K562 (cell line): Measurements from ENCODE around the gene ATP7B. TPM values are rescaled to one million over a fixed set of nuclear protein-coding genes. Genes with fewer than 3 reads are reported as not detected.

Source experiments
- ATAC-seq: fragments of 200-7000 bp; cut with Tn5 transposase; 3 replicates; pipeline ENCODE4 v1.9.1; 2020; ENCODE audit warnings: moderate library complexity
- BruUV-seq: library from RNA; stranded (reverse); fragments of 400-500 nt; replicated peaks from 2 replicates; lab custom pipeline; 2021; lab: Mats Ljungman, UMichigan
- CTCF ChIA-PET: fragments of 300-600 bp; formaldehyde crosslinking; extraction: SDS; loops from one replicate; lab custom pipeline; 2021; ENCODE audit warnings: low intra/inter-chr PET ratio; lab: Yijun Ruan, JAX
- POLR2A ChIA-PET: fragments of 300-600, 350-650 bp; sonication (Branson Sonifier 250); formaldehyde crosslinking; extraction: SDS; loops from one replicate; lab custom pipeline; 2021; ENCODE audit warnings: antibody characterized with exemption, inconsistent platforms; lab: Yijun Ruan, JAX
- DNase-seq, 4 experiments: peaks; one replicate each; pipeline versions ENCODE4 v3.0.0 to v3.0.0-alpha.2; 2011 to 2018; ENCODE audit warnings: low spot score in 3 of 4, mixed read lengths in 3 of 4; ENCODE audit errors: extremely low read depth in 1 of 4
- FAIRE-seq: peaks from 2 replicates; lab custom pipeline; 2011; peaks lifted over from hg19 to GRCh38; lab: Jason Lieb, UNC
- H2AFZ ChIP-seq: 2 replicates; pipeline ENCODE4 v1.6.0; 2011; ENCODE audit warnings: low read depth, low read length, control low read depth, inconsistent platforms
- H3K27ac ChIP-seq: fragments of 200-600 bp; 3 replicates; pipeline ENCODE4 v1.8.0; 2011; ENCODE audit warnings: low read depth, mild to moderate bottlenecking, control low read depth, inconsistent platforms, low read length, moderate library complexity, mixed read lengths; ENCODE audit errors: extremely low read depth
- H3K27me3 ChIP-seq, 2 experiments: fragments of 300-600 bp in 1 of 2; 2 replicates in 1 of 2; 3 replicates in 1 of 2; pipeline versions ENCODE4 v1.6.0 to v1.8.0; 2011; ENCODE audit warnings: inconsistent platforms in 2 of 2, low read length in 2 of 2, mild to moderate bottlenecking in 1 of 2, mixed read lengths in 1 of 2, moderate library complexity in 1 of 2; ENCODE audit not compliant: control insufficient read depth in 2 of 2, insufficient read depth in 2 of 2
- H3K36me3 ChIP-seq: fragments of 300-600 bp; 3 replicates; pipeline ENCODE4 v1.8.0; 2011; ENCODE audit warnings: mild to moderate bottlenecking, low read length, inconsistent platforms; ENCODE audit not compliant: control insufficient read depth, insufficient read depth
- H3K4me1 ChIP-seq, 2 experiments: fragments of 200-600 bp in 1 of 2; replicated peaks in 1 of 2; 2 replicates in 1 of 2; 3 replicates in 1 of 2; pipeline versions ENCODE4 v1.5.1 to v1.8.0; 2011; ENCODE audit warnings: inconsistent platforms in 2 of 2, low read length in 2 of 2, mild to moderate bottlenecking in 1 of 2, mixed read lengths in 1 of 2, moderate library complexity in 1 of 2; ENCODE audit not compliant: control insufficient read depth in 2 of 2, insufficient read depth in 2 of 2
- H3K4me2 ChIP-seq: 2 replicates; pipeline ENCODE4 v1.6.1; 2011; ENCODE audit warnings: low read length, control low read depth, inconsistent platforms, mixed read lengths; ENCODE audit not compliant: insufficient read depth
- H3K4me3 ChIP-seq: fragments of 200-600 bp; sonication (generic), shearing (Covaris generic); 2 replicates; pipeline ENCODE4 v1.5.1; 2016; ENCODE audit warnings: control low read depth, inconsistent platforms
- H3K79me2 ChIP-seq: fragments of 200-600 bp; 3 replicates; pipeline ENCODE4 v1.8.0; 2011; ENCODE audit warnings: low read length, inconsistent platforms; ENCODE audit not compliant: control insufficient read depth, insufficient read depth
- H3K9ac ChIP-seq, 2 experiments: 2 replicates each; pipeline versions ENCODE4 v1.6.0 to v1.6.1; 2011; ENCODE audit warnings: low read depth in 2 of 2, low read length in 2 of 2, control low read depth in 1 of 2, inconsistent platforms in 1 of 2, mild to moderate bottlenecking in 1 of 2, mixed read lengths in 1 of 2; ENCODE audit not compliant: insufficient read depth in 1 of 2
- H3K9me1 ChIP-seq: one replicate; pipeline ENCODE4 v1.6.0; 2011; ENCODE audit warnings: inconsistent platforms, mild to moderate bottlenecking, low read length, moderate library complexity; ENCODE audit not compliant: control insufficient read depth, insufficient read depth
- H3K9me3 ChIP-seq: replicated peaks from 2 replicates; pipeline ENCODE4 v1.5.1; 2011; ENCODE audit warnings: low read depth, low read length, inconsistent platforms; ENCODE audit not compliant: control insufficient read depth, insufficient read depth
- H4K20me1 ChIP-seq: replicated peaks from 2 replicates; pipeline ENCODE4 v1.6.1; 2011; ENCODE audit warnings: low read length, inconsistent platforms, mixed read lengths; ENCODE audit not compliant: control insufficient read depth, insufficient read depth
- HIVEP1 ChIP-seq: fragments of 250-450 bp; sonication (Bioruptor Pico); IDR thresholded peaks from 2 replicates; pipeline ENCODE4 v1.4.0; 2020; ENCODE audit warnings: mild to moderate bottlenecking
- SIX5 ChIP-seq, 2 experiments: IDR thresholded peaks; 2 replicates each; pipeline ENCODE4 v1.6.1; 2011; ENCODE audit warnings: low read length in 2 of 2, borderline replicate concordance in 1 of 2, low read depth in 1 of 2, mild to moderate bottlenecking in 1 of 2, moderate library complexity in 1 of 2; ENCODE audit not compliant: insufficient read depth in 1 of 2
- SMARCC2 ChIP-seq: fragments of 450-650 bp; IDR thresholded peaks from 2 replicates; pipeline ENCODE4 v1.6.1; 2017; ENCODE audit warnings: antibody characterized with exemption, moderate library complexity, mild to moderate bottlenecking, low read depth
- THRAP3 ChIP-seq: fragments of 450-650 bp; IDR thresholded peaks from 2 replicates; pipeline ENCODE4 v1.6.1; 2016; ENCODE audit warnings: mild to moderate bottlenecking, inconsistent platforms, borderline replicate concordance
- ZFP1 ChIP-seq: fragments of 450-650 bp; formaldehyde crosslinking; IDR thresholded peaks from 2 replicates; pipeline ENCODE4 v1.4.0; 2020; ENCODE audit warnings: mild to moderate bottlenecking, mixed read lengths
- ZNF24 ChIP-seq: fragments of 450-650 bp; IDR thresholded peaks from 2 replicates; pipeline ENCODE4 v1.6.1; 2016
- WGBS: fragments of 100-300 bp; shearing (Covaris generic); methylation state at CpG from one replicate; pipeline ENCODE4 v1.1.6; 2016; ENCODE audit warnings: low coverage, mixed read lengths; ENCODE audit not compliant: insufficient coverage; ENCODE audit errors: missing lambda C conversion rate; 5-methylcytosine and 5-hydroxymethylcytosine counted together
- in situ Hi-C: fragments of 300-500 bp; cut with MboI; formaldehyde crosslinking; loops from 4 replicates; pipeline ENCODE4 v1.15.0; 2018; ENCODE audit warnings: inconsistent platforms, mixed read lengths
- intact Hi-C: fragments of 100-400 bp; cut with micrococcal nuclease; formaldehyde crosslinking; loops from 2 replicates; pipeline ENCODE4 v1.14.2; 2022
- polyA plus RNA-seq, 8 experiments: library from polyadenylated mRNA; depleted of rRNA in 4 of 8; stranded (reverse) in 5 of 8; unstranded in 3 of 8; fragments of >200 nt; fragmentation: Nextera tagmentation in 2 of 8; fragmentation: Illumina TruSeq in 1 of 8; extraction: Ambion mirVana in 2 of 8; extraction: Trizol in 1 of 8; gene quantifications; 2 replicates each; pipeline versions ENCODE4 v1.2.1 to v1.2.3, GENCODE V29; 2011 to 2014; ENCODE audit warnings: inconsistent platforms in 1 of 8, missing spikeins in 1 of 8
- total RNA-seq, 7 experiments: library from RNA; depleted of rRNA in 6 of 7; stranded (reverse); fragments of >200 nt in 6 of 7; fragmentation: Illumina TruSeq in 2 of 7; extraction: Trizol in 2 of 7; gene quantifications; 2 replicates each; pipeline versions ENCODE4 v1.2.1 to v1.2.3, GENCODE V29; 2011 to 2021; ENCODE audit warnings: low replicate concordance in 1 of 7
- TF ChIP-seq, protein P1 (sequence below): fragments of 150-350 bp; conservative IDR thresholded peaks from 2 replicates; pipeline ENCODE4 v1.6.1; 2014; ENCODE audit warnings: low read length

ATP7B gene
- total and polyA plus RNA-seq, 9 of the 15 experiments (the other 6 are each of a cell fraction or from before 2014, with no cell fraction given) = 1.1 to 20.4 (median 8.5) TPM

DNA sequence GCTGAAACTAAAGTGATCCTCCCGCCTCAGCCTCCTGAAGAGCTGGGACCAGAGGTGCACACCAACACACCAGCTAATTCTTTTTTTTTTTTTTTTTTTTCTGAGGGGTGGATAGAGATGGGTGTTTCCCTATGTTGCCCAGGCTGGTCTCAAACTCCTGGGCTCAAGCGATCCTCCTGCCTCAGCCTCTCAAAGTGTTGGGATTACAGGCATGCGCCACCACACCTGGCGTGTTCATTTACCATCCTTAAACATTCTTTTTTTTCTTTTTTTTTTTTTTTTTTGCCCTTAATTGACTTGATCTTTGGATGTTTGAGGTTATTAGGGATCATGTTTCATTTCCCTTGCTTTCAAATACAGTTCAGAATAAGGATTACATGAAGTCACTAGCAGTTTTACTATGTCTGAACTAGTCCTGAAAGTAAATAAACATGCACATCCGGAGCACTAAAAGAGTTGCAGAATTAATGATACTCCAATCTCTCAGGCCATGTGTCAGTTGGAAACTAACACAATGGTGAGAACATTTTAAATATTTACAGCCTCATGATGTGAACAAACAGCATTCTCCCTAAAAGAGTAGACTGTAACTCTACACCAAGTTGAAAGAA, 23.5 kb upstream of the ATP7B start:
- CTCF ChIA-PET = no interaction called here
- in situ Hi-C loops (no loop called here), intact Hi-C loops (no loop called here)
- Histone ChIP-seq H2AFZ (no peak overlapping the region), H3K4me2 (no peak overlapping the region), H3K36me3 (no peaks in the 10 kb centered on the region; the same call in 2 of the 3 replicates), H3K9me3 (no peaks in the 10 kb centered on the region; the same call in 1 of the 2 replicates), H3K9me1 (no peaks in the 10 kb centered on the region), H4K20me1 (no peaks in the 10 kb centered on the region), H3K4me3 (no peak overlapping the region), H3K9ac (no peak overlapping the region), H3K27ac (no peak overlapping the region), H3K27me3 (no peaks in the 10 kb centered on the region), H3K4me1 (no peaks in the 10 kb centered on the region; a peak in 2 of 5 replicates), H3K79me2 (no peaks in the 10 kb centered on the region)
- BruUV-seq = no TSS peak
- no peak for FAIRE-seq
- no peak for ATAC-seq
- 0% methylated on average over 1 of the region's 5 CpGs for WGBS
- no peak for TF ChIP-seq HIVEP1 (CRISPR knock-in tag)
- no peak for TF ChIP-seq SMARCC2
- no peak for TF ChIP-seq ZNF24
- no peak for TF ChIP-seq SIX5 (IDR thresholded peaks at IDR 0.05; ENCODE audit: borderline replicate concordance in 1 of 2, insufficient read depth in 1 of 2, low read depth in 1 of 2, low read length in 2 of 2)
- no peak for TF ChIP-seq ZFP1 (CRISPR knock-in tag)
- TF ChIP-seq, protein P1, sequence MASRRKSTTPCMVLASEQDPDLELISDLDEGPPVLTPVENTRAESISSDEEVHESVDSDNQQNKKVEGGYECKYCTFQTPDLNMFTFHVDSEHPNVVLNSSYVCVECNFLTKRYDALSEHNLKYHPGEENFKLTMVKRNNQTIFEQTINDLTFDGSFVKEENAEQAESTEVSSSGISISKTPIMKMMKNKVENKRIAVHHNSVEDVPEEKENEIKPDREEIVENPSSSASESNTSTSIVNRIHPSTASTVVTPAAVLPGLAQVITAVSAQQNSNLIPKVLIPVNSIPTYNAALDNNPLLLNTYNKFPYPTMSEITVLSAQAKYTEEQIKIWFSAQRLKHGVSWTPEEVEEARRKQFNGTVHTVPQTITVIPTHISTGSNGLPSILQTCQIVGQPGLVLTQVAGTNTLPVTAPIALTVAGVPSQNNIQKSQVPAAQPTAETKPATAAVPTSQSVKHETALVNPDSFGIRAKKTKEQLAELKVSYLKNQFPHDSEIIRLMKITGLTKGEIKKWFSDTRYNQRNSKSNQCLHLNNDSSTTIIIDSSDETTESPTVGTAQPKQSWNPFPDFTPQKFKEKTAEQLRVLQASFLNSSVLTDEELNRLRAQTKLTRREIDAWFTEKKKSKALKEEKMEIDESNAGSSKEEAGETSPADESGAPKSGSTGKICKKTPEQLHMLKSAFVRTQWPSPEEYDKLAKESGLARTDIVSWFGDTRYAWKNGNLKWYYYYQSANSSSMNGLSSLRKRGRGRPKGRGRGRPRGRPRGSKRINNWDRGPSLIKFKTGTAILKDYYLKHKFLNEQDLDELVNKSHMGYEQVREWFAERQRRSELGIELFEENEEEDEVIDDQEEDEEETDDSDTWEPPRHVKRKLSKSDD = no peak
- TF ChIP-seq THRAP3 = no peak
- POLR2A ChIA-PET = no interaction called here
- no peak for DNase-seq
